HG03521 (cell line): ENCODE data around the gene CREBRF.
"Not testable (repeated sequence)": the region's sequence is repeated elsewhere in the genome, so short reads cannot be mapped to it uniquely, and the experiment has no call there.

ENCODE experiments used
- ATAC-seq: cut with Tn5 transposase; IDR thresholded peaks from one replicate; pipeline ENCODE4 v1.9.1; 2021; ENCODE audit warnings: mild to moderate bottlenecking, moderate library complexity; ENCODE audit not compliant: unreplicated experiment

CREBRF gene

DNA sequence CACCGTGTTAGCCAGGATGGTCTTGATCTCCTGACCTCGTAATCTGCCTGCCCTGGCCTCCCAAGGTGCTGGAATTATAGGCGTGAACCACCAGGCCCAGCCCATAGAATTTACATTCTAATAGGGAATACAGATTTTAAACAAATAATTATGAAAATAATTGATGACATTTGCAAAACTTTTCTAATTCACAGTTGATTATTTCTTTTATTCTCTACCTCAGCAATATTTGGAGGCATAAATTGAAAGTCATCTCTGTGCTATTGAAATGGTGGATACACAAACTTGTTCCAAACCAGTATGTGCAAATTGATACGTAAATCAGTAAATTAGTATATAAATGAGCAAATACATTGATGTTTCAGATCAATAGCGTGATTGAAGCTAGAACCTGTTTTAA is 96.4 kb downstream of the CREBRF start:
- no peak for ATAC-seq

DNA sequence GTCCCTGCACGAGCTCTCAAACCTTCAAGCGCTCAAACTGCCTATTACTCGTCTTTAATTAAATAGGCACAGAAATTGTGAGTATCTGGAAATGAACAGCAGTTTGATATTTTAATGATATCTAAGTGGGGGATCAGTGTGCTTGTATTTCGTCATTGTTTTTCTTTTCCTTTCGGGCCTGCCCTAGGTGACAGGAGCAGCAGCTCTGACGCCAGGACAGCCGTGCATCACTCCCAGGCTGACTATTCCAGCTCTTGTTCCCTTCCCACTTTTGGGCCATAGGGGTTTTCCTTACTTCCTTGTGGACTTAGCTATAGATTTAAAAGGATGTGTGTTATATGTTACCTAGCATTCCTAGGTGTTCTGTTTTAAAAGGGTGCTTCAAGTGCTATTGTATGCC is 97.7 kb downstream of the CREBRF start:
- no peak for ATAC-seq

DNA sequence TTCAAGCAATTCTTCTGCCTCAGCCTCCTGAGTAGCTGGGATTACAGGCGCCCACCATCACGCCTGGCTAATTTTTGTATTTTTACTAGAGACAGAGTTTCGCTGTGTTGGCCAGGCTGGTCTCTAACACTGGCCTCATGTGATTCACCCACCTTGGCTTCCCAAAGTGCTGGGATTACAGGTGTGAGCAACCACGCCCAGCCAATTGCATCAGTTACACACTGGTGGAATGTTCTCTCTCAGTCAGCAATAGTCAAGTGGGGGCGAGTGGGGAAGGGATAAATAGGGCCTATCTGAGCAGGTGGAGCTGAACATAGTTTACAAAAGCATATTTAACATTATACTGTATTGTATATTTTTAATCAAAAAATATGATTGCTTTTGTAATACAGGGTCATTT is 98.5 kb downstream of the CREBRF start:
- ATAC-seq, result not testable (repeated sequence)

DNA sequence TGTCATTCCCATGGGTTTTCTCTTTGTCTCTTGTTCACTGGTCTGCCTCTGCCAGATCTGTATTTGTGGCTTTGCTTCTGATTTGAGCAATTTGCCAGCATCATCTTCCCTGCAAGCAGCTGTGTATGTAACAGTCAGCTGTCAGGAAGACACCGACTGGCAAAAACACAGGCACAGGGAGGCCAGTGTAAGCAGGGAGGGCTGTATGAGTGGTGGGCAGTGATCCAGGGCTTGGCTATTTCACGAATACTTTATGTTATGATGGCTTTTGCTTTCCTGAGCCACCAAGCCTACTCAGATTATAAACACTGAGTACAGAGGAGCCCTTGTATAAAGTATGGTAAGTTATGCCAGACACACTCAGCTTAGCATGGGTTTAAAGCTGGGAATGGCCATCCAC is 99.8 kb downstream of the CREBRF start:
- no peak for ATAC-seq

DNA sequence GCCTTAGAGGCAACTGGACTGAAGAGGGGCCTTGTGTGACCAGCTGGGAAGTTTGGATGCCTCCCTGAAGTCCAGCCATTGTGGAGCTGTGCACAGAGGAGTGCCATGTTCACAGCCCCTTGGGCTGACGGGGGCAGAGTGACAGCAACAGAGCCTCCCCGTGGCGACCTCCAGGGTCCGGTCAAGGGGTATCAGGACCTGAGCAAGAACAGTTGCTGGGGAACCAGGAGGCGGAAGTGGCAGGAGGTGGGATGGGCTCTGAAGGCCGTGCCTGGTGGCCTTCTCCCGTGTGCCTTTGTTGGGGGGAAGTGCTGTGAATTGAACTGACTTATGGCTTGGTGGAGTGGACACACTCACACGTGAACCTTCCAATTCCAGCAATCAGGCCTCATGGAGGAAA is 102.2 kb downstream of the CREBRF start:
- no peak for ATAC-seq

DNA sequence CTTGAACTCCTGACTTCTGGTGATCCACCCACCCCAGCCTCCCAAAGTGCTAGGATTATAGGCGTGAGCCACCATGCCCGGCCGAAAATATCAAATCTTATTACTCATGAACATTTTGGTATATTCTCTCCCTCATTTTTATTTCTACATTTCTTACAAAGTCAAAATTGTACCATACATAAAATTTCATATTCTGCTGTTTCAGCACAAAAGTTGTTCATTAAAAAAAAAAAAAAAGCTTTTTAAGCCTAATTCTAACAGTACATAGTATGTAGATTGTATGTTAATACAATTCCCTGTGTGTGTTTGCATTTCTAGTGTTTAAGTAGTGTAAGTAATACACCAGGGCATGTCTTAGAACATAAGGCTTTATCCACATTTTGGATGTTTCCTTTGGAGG is 103.1 kb downstream of the CREBRF start:
- no peak for ATAC-seq

DNA sequence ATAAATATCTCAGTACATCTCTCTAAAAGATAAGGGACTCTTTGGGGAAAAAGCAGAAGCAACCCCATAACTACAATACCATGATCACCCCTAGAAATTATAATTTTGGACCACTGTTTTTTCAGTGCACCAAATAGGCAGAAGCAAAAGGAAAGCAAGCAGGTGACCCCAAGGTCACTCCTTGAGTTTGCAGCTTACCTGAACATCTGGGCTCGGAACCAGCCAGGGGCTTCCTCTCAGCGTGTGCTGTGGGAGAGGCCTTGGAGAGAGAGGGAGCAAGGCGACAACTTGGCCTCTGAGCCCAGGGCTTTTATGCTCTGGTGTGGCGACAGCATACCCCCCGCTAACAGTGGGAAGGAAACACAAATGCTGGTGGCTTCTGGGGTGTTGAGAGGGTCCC is 105.0 kb downstream of the CREBRF start:
- ATAC-seq, result no peak

DNA sequence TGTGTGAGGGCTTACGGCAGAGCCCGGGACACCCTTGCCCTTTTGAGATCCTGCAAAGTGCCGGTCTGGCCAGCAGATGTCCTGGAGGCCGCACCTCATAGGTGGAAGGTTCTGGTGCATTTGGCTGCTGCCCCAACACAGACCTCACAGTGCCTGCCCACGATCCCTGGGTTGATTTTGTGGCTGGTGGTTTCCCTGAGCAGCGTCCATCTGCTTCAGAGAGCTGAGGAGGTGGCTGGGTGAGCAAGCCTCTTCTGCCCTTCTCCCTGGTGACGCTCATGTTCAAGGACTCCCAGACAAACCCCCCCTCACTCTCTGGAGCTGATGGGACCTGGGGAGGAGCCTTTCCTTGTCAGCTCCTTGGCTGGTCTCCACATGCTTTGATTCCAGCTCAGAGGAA is 107.1 kb downstream of the CREBRF start:
- no peak for ATAC-seq

DNA sequence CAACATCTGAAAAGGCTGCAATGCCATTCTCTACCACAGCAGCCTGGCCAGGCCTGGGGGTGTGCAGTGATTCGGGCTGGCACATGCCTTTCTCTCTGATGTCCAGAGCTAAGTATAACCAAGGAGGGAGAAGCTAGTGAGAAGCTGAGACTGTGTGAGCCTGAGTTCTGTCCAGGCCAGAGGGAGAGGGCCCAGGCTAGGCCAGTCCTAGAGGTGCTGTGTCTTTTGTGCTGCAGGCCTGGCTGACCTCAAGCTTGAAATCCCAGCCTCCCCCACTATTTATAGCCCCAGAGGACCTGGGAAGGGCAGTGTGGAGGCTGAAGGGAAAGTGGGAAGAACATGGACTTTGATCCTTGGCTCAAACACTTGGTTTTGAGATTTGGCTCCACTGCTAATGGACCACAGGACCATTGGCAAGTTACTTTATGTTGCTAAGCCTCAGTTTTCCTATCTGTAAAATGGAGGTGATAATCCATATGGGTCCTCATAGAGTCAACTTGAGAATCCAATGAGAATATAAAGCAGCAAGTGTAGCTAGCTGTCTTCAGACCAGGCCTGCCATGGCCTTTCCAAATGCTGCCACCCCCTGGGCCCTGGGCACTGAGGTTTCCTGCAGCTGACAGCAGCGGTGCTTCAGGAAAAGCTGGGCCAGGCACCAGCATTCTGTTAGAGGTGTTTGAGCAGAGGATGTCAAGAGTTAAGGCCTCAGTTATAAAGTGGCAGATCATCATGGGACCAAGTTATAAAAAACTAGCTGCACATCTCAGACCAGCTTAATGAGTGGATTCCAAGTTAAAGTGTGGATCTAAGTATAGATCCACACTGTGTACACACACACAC is 109.2 kb downstream of the CREBRF start:
- ATAC-seq, result no peak

DNA sequence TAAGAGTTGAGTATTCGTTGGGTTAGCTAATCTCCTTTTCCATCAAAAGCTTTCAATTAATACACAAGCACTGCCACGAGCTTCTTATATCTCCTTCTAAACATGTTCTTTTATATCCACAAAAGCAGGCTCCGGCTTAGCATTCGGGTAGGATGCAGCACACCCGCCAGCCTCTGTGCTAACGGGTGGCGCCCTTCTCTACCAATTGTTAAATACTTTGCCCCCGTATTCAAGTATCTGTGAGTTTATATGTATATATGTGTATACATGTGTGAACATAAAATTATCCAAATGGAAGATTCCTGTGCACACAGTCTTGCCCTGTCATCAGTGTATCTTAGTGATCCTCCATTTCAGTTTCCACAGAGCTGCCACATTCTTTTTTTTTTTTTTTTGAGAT is 116.0 kb downstream of the CREBRF start:
- ATAC-seq, result no peak

DNA sequence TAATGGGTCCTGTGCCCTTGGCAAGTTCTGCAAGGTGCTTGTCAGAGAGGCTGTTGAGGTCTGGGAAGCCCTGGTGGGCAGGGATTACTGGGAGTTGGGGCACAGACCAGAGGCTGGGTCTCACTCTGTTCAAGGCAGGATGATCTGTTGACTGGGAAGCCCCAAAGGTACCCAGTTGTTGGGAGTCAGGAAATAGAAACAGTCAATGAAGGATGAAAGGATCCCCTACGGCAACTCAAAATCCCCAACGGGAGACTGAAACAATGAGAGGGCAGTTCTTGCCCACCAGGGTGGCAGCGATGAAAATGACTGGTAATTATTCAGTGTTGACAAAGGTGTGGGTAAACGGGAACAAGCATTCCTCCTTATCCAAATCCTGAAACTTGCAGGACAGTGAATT is 119.4 kb downstream of the CREBRF start:
- ATAC-seq, result no peak

DNA sequence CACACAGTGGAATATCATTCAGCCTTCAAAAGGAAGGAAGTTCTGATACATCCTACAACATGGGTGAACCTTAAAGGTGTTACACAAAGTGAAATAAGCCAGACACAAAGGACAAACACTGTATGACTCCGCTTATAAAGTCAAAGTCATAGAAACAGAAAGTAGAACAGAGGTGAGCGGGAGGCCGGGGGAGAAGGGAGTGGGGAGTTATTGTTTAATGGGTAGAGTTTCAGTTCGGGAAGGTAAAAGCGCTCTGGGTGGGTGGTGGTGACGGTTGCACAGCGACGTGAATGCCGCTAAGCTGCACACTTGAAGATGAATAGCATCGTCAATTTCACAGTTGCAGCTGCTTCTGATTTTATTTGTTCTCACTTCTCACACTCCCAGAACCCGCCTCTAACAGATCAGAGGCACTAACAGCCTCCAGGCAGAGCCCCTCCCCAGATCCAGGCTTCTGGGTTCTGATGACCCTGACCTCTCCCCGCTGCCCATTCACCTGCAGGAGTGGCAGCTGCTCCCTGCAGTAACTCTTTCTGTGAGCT is 122.3 kb downstream of the CREBRF start:
- ATAC-seq, result no peak

DNA sequence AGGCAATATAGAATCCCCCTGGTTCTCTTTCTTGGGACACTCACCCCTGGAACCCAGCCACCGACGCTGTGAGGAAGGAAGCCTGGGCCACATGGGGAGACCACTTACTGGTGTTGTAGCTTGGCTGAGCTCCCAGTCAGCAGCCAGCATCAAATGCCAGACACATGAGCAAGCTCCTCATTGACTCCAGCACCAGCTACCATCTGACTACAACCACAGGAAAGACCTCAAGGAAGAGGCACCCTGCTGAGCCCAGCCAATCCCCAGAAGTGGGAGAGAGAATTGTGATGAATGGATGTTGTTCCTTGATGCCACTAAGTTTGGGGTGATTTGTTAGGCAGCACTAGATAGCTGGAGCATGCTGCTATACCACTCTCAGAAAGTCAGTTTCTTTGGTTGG is 124.2 kb downstream of the CREBRF start:
- ATAC-seq, result no peak

DNA sequence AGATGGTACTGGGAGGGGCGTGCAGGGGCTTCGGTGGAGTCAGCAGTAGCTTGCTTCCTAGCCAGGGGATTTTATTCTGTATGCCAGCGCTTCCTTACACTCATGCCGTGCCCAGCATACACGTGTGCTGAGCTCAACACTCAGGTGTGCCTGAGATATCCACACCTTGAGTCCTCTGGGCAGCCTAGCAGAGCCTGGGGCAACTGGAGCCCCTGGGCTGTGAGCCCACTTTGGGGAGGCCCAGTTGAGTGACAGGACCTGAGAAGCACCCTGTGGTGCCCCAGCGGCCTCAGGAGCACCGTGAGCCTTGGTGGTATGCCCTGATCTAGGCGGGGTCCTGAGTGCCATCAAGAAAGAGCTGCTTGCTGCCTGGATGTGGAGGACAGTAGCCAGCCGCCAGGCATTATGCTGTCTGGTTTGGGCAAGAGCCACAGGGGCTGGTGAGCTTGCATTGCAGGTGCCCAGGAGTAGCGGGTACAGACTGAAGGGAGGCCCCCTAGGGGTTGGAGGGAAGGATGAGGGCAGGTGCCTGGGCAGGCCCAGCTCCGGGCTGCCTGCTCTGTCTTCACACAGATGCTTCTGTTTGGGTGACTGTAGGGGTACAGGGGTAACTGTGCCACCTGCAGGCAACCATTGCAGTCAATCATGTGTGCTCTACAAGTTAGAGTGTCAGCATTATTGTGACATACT is 131.0 kb downstream of the CREBRF start:
- peak; percentile 46 for ATAC-seq

DNA sequence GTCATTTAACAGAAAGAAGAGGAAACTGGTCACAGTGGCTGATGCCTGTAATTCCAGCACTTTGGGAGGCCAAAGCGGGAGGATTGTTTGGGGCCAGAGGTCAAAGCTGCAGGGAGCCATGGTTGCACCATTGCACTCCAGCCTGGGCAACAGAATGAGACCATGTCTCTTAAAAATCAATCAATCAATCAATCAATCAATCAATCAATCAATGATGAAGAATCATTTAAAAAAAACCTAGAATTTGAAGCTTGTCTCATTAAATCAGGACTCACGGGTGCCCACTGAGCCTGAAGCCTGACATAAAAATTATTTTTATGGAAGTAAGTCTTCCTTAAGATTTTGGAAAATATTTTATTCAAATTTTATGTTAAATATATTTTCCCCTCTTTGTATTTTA is 132.1 kb downstream of the CREBRF start:
- ATAC-seq, result no peak
